K562 (cell line): ENCODE measurements around the gene PIGQ. TPM values are rescaled to one million over a fixed set of nuclear protein-coding genes. Genes with fewer than 3 reads are reported as not detected.

ENCODE experiments used
- CREB1 ChIP-seq, 2 experiments: sonication (generic) in 1 of 2; formaldehyde crosslinking in 1 of 2; IDR thresholded peaks; 2 replicates each; pipeline versions ENCODE4 v1.6.1 to v1.8.0; 2012 to 2022; ENCODE audit warnings: inconsistent platforms in 1 of 2, mild to moderate bottlenecking in 1 of 2, missing genetic modification reagents in 1 of 2, moderate library complexity in 1 of 2
- FOXK2 ChIP-seq, 2 experiments: fragments of 450-650 bp; IDR thresholded peaks in 1 of 2; conservative IDR thresholded peaks in 1 of 2; 2 replicates each; pipeline ENCODE4 v1.6.1; 2016; ENCODE audit warnings: low read depth in 2 of 2, mild to moderate bottlenecking in 1 of 2
- NCOA4 ChIP-seq: fragments of 450-650 bp; IDR thresholded peaks from 2 replicates; pipeline ENCODE4 v1.6.1; 2018; ENCODE audit warnings: mild to moderate bottlenecking; ENCODE audit not compliant: partially characterized antibody
- NR4A1 ChIP-seq, 2 experiments: fragments of 250-450 bp in 1 of 2; fragments of 450-650 bp in 1 of 2; sonication (Bioruptor Pico) in 1 of 2; IDR thresholded peaks; 2 replicates each; pipeline versions ENCODE4 v1.4.0 to v1.6.1; 2016 to 2020; ENCODE audit warnings: mild to moderate bottlenecking in 2 of 2, missing compliant biosample characterization in 1 of 2, missing genetic modification characterization in 1 of 2, moderate library complexity in 1 of 2
- TAF7 ChIP-seq: fragments of 450-650 bp; IDR thresholded peaks from 2 replicates; pipeline ENCODE4 v1.6.1; 2016; ENCODE audit warnings: missing genetic modification characterization, missing compliant biosample characterization
- ZNF197 ChIP-seq: fragments of 200-800 bp; sonication (Bioruptor generic); IDR thresholded peaks from 2 replicates; pipeline ENCODE4 v1.6.1; 2016; ENCODE audit warnings: low read depth, missing genetic modification characterization, missing compliant biosample characterization
- polyA plus RNA-seq, 8 experiments: library from polyadenylated mRNA; depleted of rRNA in 4 of 8; stranded (reverse) in 5 of 8; unstranded in 3 of 8; fragments of >200 nt; fragmentation: Nextera tagmentation in 2 of 8; fragmentation: Illumina TruSeq in 1 of 8; extraction: Ambion mirVana in 2 of 8; extraction: Trizol in 1 of 8; gene quantifications; 2 replicates each; pipeline versions ENCODE4 v1.2.1 to v1.2.3, GENCODE V29; 2011 to 2014; ENCODE audit warnings: inconsistent platforms in 1 of 8, missing spikeins in 1 of 8
- total RNA-seq, 7 experiments: library from RNA; depleted of rRNA in 6 of 7; stranded (reverse); fragments of >200 nt in 6 of 7; fragmentation: Illumina TruSeq in 2 of 7; extraction: Trizol in 2 of 7; gene quantifications; 2 replicates each; pipeline versions ENCODE4 v1.2.1 to v1.2.3, GENCODE V29; 2011 to 2021; ENCODE audit warnings: low replicate concordance in 1 of 7
- TF ChIP-seq, protein P1 (sequence below), 2 experiments: fragments of 200-800 bp in 1 of 2; sonication (Bioruptor generic) in 1 of 2; sonication (generic) in 1 of 2; formaldehyde crosslinking in 1 of 2; IDR thresholded peaks in 1 of 2; conservative IDR thresholded peaks in 1 of 2; 2 replicates each; pipeline versions ENCODE4 v1.5.0 to v1.6.1; 2016 to 2020; ENCODE audit warnings: missing compliant biosample characterization in 1 of 2, missing genetic modification characterization in 1 of 2, missing genetic modification reagents in 1 of 2
- TF ChIP-seq, protein P2 (sequence below), 2 experiments: fragments of 450-650 bp in 1 of 2; sonication (generic) in 1 of 2; formaldehyde crosslinking in 1 of 2; IDR thresholded peaks; 2 replicates each; pipeline versions ENCODE4 v1.7.1 to v1.9.0; 2016 to 2022; ENCODE audit warnings: inconsistent platforms in 1 of 2, mild to moderate bottlenecking in 1 of 2, missing genetic modification reagents in 1 of 2
- TF ChIP-seq, protein P3 (sequence below), 2 experiments: fragments of 450-650 bp in 1 of 2; sonication (generic) in 1 of 2; formaldehyde crosslinking in 1 of 2; IDR thresholded peaks in 1 of 2; conservative IDR thresholded peaks in 1 of 2; 2 replicates each; pipeline versions ENCODE4 v1.6.1 to v1.8.1; 2016 to 2023; ENCODE audit warnings: mild to moderate bottlenecking in 2 of 2, moderate library complexity in 2 of 2, inconsistent platforms in 1 of 2, missing genetic modification reagents in 1 of 2
- TF ChIP-seq, protein P4 (sequence below), 2 experiments: fragments of 450-650 bp in 1 of 2; sonication (generic) in 1 of 2; formaldehyde crosslinking; conservative IDR thresholded peaks; 2 replicates each; pipeline versions ENCODE4 v1.4.0 to v1.8.1; 2020 to 2022; ENCODE audit warnings: mild to moderate bottlenecking in 1 of 2, missing genetic modification reagents in 1 of 2

Gene PIGQ
- total and polyA plus RNA-seq, 9 of the 15 experiments (the other 6 are each of a cell fraction or from before 2014, with no cell fraction given), result 0.20 to 49.6 (median 11.7) TPM

DNA sequence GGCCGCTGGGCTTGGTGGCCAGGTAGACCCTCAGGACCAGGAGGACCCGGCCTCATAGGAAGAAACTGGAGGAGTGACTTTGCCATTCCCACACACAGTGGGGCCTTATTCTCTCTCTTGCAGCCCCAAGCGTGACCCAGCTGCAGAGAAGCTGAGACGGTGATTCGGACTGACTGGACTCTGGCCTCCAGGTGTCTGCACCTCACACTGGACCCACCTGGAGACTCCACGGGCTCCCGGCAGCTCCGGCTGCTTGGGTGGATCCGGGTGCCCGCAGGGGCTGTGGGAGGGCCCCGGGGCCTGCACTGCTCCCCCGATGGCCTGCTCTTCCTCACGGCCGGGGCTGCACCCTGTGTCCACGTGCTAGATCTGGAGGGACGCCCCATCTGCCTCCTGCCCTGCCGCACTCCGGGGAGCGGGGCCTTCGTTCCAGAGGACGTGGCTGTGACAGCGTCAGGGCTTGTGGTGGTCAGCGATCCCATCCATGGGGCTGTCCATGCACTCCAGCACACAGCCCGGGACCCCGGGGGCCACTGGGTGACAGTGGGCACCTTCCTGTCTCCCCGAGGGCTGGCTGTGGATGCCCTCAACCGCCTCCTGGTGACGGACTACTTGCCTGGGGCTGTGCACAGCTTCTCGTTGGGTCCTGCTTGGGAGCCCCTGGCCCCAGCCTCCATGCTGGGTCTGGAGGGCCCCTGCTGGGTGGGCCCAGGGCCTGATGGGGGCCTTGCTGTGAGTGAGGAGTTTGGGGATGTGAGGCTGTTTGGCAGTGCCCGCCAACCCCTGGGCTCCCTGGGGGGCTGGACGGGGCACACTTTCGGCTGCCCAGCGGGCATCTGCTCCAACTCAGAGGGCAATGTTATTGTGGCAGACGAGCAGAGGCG, 2.2 kb upstream of the PIGQ start (continued):
- TF ChIP-seq, protein P1, sequence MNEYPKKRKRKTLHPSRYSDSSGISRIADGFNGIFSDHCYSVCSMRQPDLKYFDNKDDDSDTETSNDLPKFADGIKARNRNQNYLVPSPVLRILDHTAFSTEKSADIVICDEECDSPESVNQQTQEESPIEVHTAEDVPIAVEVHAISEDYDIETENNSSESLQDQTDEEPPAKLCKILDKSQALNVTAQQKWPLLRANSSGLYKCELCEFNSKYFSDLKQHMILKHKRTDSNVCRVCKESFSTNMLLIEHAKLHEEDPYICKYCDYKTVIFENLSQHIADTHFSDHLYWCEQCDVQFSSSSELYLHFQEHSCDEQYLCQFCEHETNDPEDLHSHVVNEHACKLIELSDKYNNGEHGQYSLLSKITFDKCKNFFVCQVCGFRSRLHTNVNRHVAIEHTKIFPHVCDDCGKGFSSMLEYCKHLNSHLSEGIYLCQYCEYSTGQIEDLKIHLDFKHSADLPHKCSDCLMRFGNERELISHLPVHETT (CRISPR knock-in tag; conservative IDR thresholded peaks at IDR 0.05 in 1 of 2, IDR thresholded peaks at IDR 0.05 in 1 of 2), result no peak; a peak in 1 of 4 replicates
- TF ChIP-seq, protein P2, sequence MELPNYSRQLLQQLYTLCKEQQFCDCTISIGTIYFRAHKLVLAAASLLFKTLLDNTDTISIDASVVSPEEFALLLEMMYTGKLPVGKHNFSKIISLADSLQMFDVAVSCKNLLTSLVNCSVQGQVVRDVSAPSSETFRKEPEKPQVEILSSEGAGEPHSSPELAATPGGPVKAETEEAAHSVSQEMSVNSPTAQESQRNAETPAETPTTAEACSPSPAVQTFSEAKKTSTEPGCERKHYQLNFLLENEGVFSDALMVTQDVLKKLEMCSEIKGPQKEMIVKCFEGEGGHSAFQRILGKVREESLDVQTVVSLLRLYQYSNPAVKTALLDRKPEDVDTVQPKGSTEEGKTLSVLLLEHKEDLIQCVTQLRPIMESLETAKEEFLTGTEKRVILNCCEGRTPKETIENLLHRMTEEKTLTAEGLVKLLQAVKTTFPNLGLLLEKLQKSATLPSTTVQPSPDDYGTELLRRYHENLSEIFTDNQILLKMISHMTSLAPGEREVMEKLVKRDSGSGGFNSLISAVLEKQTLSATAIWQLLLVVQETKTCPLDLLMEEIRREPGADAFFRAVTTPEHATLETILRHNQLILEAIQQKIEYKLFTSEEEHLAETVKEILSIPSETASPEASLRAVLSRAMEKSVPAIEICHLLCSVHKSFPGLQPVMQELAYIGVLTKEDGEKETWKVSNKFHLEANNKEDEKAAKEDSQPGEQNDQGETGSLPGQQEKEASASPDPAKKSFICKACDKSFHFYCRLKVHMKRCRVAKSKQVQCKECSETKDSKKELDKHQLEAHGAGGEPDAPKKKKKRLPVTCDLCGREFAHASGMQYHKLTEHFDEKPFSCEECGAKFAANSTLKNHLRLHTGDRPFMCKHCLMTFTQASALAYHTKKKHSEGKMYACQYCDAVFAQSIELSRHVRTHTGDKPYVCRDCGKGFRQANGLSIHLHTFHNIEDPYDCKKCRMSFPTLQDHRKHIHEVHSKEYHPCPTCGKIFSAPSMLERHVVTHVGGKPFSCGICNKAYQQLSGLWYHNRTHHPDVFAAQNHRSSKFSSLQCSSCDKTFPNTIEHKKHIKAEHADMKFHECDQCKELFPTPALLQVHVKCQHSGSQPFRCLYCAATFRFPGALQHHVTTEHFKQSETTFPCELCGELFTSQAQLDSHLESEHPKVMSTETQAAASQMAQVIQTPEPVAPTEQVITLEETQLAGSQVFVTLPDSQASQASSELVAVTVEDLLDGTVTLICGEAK (IDR thresholded peaks at IDR 0.05), result no peak
- TF ChIP-seq, protein P2 (CRISPR knock-in tag; IDR thresholded peaks at IDR 0.05), result no peak
- TF ChIP-seq ZNF197 (CRISPR knock-in tag) (0 out of 2 replicates have a peak, but pooled peaks have one; percentile 26), NR4A1 (CRISPR knock-in tag; IDR thresholded peaks at IDR 0.05) (no peak), NR4A1 (tag; IDR thresholded peaks at IDR 0.05) (no peak), TAF7 (no peak), FOXK2 (conservative IDR thresholded peaks at IDR 0.05 in 1 of 2, IDR thresholded peaks at IDR 0.05 in 1 of 2; ENCODE audit: low read depth in 2 of 2) (no peak), CREB1 (IDR thresholded peaks at IDR 0.05) (no peak), CREB1 (CRISPR knock-in tag; IDR thresholded peaks at IDR 0.05) (no peak), NCOA4 (no peak)
- TF ChIP-seq, protein P3, sequence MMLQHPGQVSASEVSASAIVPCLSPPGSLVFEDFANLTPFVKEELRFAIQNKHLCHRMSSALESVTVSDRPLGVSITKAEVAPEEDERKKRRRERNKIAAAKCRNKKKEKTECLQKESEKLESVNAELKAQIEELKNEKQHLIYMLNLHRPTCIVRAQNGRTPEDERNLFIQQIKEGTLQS (IDR thresholded peaks at IDR 0.05), result no peak
- TF ChIP-seq, protein P3 (CRISPR knock-in tag; conservative IDR thresholded peaks at IDR 0.05), result 0 out of 2 replicates have a peak, but pooled peaks have one; percentile 18
- TF ChIP-seq, protein P4, sequence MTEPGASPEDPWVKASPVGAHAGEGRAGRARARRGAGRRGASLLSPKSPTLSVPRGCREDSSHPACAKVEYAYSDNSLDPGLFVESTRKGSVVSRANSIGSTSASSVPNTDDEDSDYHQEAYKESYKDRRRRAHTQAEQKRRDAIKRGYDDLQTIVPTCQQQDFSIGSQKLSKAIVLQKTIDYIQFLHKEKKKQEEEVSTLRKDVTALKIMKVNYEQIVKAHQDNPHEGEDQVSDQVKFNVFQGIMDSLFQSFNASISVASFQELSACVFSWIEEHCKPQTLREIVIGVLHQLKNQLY (CRISPR knock-in tag; conservative IDR thresholded peaks at IDR 0.05), result no peak
